Vagina (tissue), 2 donors: Measurements from ENCODE around the gene B3GNT3. TPM values are rescaled to one million over a fixed set of nuclear protein-coding genes. Genes with fewer than 3 reads are reported as not detected.

Source experiments
- DNase-seq, 2 donors: peaks; one replicate each; pipeline ENCODE4 v3.0.0-alpha.2; 2017; ENCODE audit errors: extremely low spot score in 2 of 2
- H3K27ac ChIP-seq: fragments of 200-600 bp; sonication (generic); one replicate; pipeline ENCODE4 v1.5.1; 2019
- H3K27me3 ChIP-seq: fragments of 200-600 bp; sonication (generic); one replicate; pipeline ENCODE4 v1.5.1; 2019
- H3K36me3 ChIP-seq, 2 donors: fragments of 200-600 bp; sonication (generic); one replicate each; pipeline ENCODE4 v1.5.1; 2017 to 2019
- H3K4me1 ChIP-seq: fragments of 200-600 bp; sonication (generic); one replicate; pipeline ENCODE4 v1.5.1; 2019
- H3K4me3 ChIP-seq, 2 donors: fragments of 200-600 bp; sonication (generic); 1 replicate in 1 of 2; 2 replicates in 1 of 2; pipeline ENCODE4 v1.5.1; 2016 to 2019
- H3K9me3 ChIP-seq: fragments of 200-600 bp; sonication (generic); one replicate; pipeline ENCODE4 v1.5.1; 2019
- CTCF ChIP-seq, 3 experiments: fragments of 450-650 bp in 2 of 3; fragments of 200-600 bp in 1 of 3; sonication (generic) in 1 of 3; IDR thresholded peaks; one replicate each; pipeline ENCODE4 v1.5.1; 2017 to 2019; ENCODE audit warnings: antibody characterized with exemption in 3 of 3, mild to moderate bottlenecking in 2 of 3, moderate library complexity in 2 of 3
- POLR2A ChIP-seq, 2 donors: fragments of 450-650 bp; IDR thresholded peaks; one replicate each; pipeline ENCODE4 v1.6.1; 2017; ENCODE audit warnings: antibody characterized with exemption in 2 of 2, mild to moderate bottlenecking in 2 of 2, moderate library complexity in 2 of 2
- POLR2AphosphoS5 ChIP-seq, 2 donors: sonication (generic); formaldehyde crosslinking; IDR thresholded peaks; one replicate each; pipeline ENCODE4 v1.9.0; 2017; ENCODE audit warnings: antibody characterized with exemption in 2 of 2, mild to moderate bottlenecking in 2 of 2, low read depth in 1 of 2; ENCODE audit not compliant: insufficient read depth in 1 of 2
- intact Hi-C: fragments of 100-400 bp; cut with DNase I; formaldehyde crosslinking; loops from one replicate; pipeline ENCODE4 v1.15.1; 2023
- total RNA-seq: library from RNA; depleted of rRNA; stranded (reverse); fragments of >200 nt; gene quantifications from one replicate; pipeline ENCODE4 v1.2.3, GENCODE V29; 2016

B3GNT3 gene
- total RNA-seq, 1 donor from 2014 or later: 1.5 TPM

- Histone ChIP-seq H3K4me3 (no peak overlapping the region), H3K9me3 (no peaks in the 10 kb centered on the region), H3K36me3 (no peaks in the 10 kb centered on the region), H3K27ac (no peak overlapping the region), H3K27me3 (no peaks in the 10 kb centered on the region), H3K4me1 (peaks cover 2% of the 10 kb centered on the region)
- intact Hi-C loops: no loop called here
- TF ChIP-seq POLR2AphosphoS5 (IDR thresholded peaks at IDR 0.05; ENCODE audit: insufficient read depth in 1 of 2, low read depth in 1 of 2) (peak in 1 of 2 donors; percentile 12), CTCF (IDR thresholded peaks at IDR 0.05) (peak; percentile 87 to 95 (median 92)), POLR2A (IDR thresholded peaks at IDR 0.05) (no peak)
- no peak for DNase-seq
Measured at GRCh38 chr19:17855280-17856152, 60.6 kb downstream of the B3GNT3 start.

GRCh38 chr19:17859533-17860330 lies 64.8 kb downstream of the B3GNT3 start, which contains the start of gene RPL18A:
Gene RPL18A (plus strand): TSS chr19:17859910. CDS start chr19:17859957, 47 bp downstream.
- no peaks in the 10 kb centered on the region for H3K9me3 ChIP-seq
- H3K4me3 ChIP-seq: peak within 1 kb of the TSS; percentile 77 to 92
- TF ChIP-seq POLR2AphosphoS5 (IDR thresholded peaks at IDR 0.05; ENCODE audit: insufficient read depth in 1 of 2, low read depth in 1 of 2) (peak; percentile 99), CTCF (IDR thresholded peaks at IDR 0.05) (peak; percentile 42 to 83 (median 64)), POLR2A (IDR thresholded peaks at IDR 0.05) (peak in 1 of 2 donors; percentile 91)
- peak within 1 kb of the TSS; percentile 77 for H3K27ac ChIP-seq
- peaks cover 17% of the 10 kb centered on the region for H3K4me1 ChIP-seq
- DNase-seq: peak; percentile 100
- peaks cover 3 to 32% of the 10 kb centered on the region in 2 donors for H3K36me3 ChIP-seq
- intact Hi-C loops: loop anchor here (5.0 to 10.0 kb wide), 2 partner anchors 73 to 135 kb away; partner anchors contain the start of gene CCDC124
- no peaks in the 10 kb centered on the region for H3K27me3 ChIP-seq

GRCh38 chr19:17860331-17860992 lies 65.5 kb downstream of the B3GNT3 start:
- Histone ChIP-seq H3K27ac (peak overlapping the region; percentile 77), H3K9me3 (no peaks in the 10 kb centered on the region), H3K36me3 (peaks cover 3 to 32% of the 10 kb centered on the region in 2 donors), H3K4me3 (peak overlapping the region; percentile 77 to 92), H3K4me1 (peaks cover 17% of the 10 kb centered on the region), H3K27me3 (no peaks in the 10 kb centered on the region)
- no peak for TF ChIP-seq CTCF (IDR thresholded peaks at IDR 0.05)
- no peak for TF ChIP-seq POLR2AphosphoS5 (IDR thresholded peaks at IDR 0.05; ENCODE audit: insufficient read depth in 1 of 2, low read depth in 1 of 2)
- no peak for TF ChIP-seq POLR2A (IDR thresholded peaks at IDR 0.05)
- DNase-seq: no peak
- intact Hi-C loops: loop anchor here (5.0 to 10.0 kb wide), 2 partner anchors 72 to 134 kb away; partner anchors contain the start of gene CCDC124

GRCh38 chr19:17860993-17861360 lies 66.0 kb downstream of the B3GNT3 start:
- intact Hi-C loops: loop anchor here (5.0 to 10.0 kb wide), 2 partner anchors 71 to 134 kb away; partner anchors contain the start of gene CCDC124
- H3K9me3 ChIP-seq: no peaks in the 10 kb centered on the region
- H3K27me3 ChIP-seq: no peaks in the 10 kb centered on the region
- H3K4me1 ChIP-seq: peaks cover 17% of the 10 kb centered on the region
- peak overlapping the region; percentile 77 for H3K27ac ChIP-seq
- peaks cover 3 to 32% of the 10 kb centered on the region in 2 donors for H3K36me3 ChIP-seq
- H3K4me3 ChIP-seq: peak overlapping the region; percentile 77 to 92
- no peak for DNase-seq
- TF ChIP-seq POLR2AphosphoS5 (IDR thresholded peaks at IDR 0.05; ENCODE audit: insufficient read depth in 1 of 2, low read depth in 1 of 2) (no peak), POLR2A (IDR thresholded peaks at IDR 0.05) (no peak), CTCF (IDR thresholded peaks at IDR 0.05) (no peak)
